ENCODE results near the gene CTNNBL1.

The CTNNBL1 gene

GRCh38 chr20:37859406-37860171, 165.8 kb downstream of the CTNNBL1 start:
- no peak for DNase-seq

- no peak for DNase-seq
Measured at GRCh38 chr20:37863289-37863688, 169.5 kb downstream of the CTNNBL1 start.

GRCh38 chr20:37864298-37864697, 170.5 kb downstream of the CTNNBL1 start:
- no peak for DNase-seq

- DNase-seq, result no peak
Measured at GRCh38 chr20:37866051-37866450, 172.2 kb downstream of the CTNNBL1 start.

GRCh38 chr20:37867289-37868195, 173.7 kb downstream of the CTNNBL1 start:
- DNase-seq, result no peak

GRCh38 chr20:37868851-37869333, 175.1 kb downstream of the CTNNBL1 start:
- no peak for DNase-seq

- DNase-seq, result no peak
Measured at GRCh38 chr20:37869334-37869861, 175.6 kb downstream of the CTNNBL1 start.

- no peak for DNase-seq
Measured at GRCh38 chr20:37870294-37870693, 176.5 kb downstream of the CTNNBL1 start.

- DNase-seq, result no peak
Measured at GRCh38 chr20:37871751-37872150, 177.9 kb downstream of the CTNNBL1 start.

- no peak for DNase-seq
Measured at GRCh38 chr20:37872161-37872560, 178.3 kb downstream of the CTNNBL1 start.

- no peak for DNase-seq
Measured at GRCh38 chr20:37873884-37874283, 180.1 kb downstream of the CTNNBL1 start.

- no peak for DNase-seq
Measured at GRCh38 chr20:37875460-37876175, 181.8 kb downstream of the CTNNBL1 start.

GRCh38 chr20:37876863-37877262, 183.0 kb downstream of the CTNNBL1 start:
- DNase-seq, result no peak

GRCh38 chr20:37877832-37878772, 184.3 kb downstream of the CTNNBL1 start:
- no peak for DNase-seq

- DNase-seq, result no peak
Measured at GRCh38 chr20:37878835-37879599, 185.2 kb downstream of the CTNNBL1 start.

GRCh38 chr20:37879843-37880242, 186.0 kb downstream of the CTNNBL1 start:
- no peak for DNase-seq

GRCh38 chr20:37880726-37881591, 187.1 kb downstream of the CTNNBL1 start:
- DNase-seq, result no peak

GRCh38 chr20:37881601-37882343, 187.9 kb downstream of the CTNNBL1 start:
- no peak for DNase-seq

Measured in cerebellar nuclear complex (tissue), 1 donor.